CD4-positive, alpha-beta T cell treated with Interleukin-4 for 1 hour (primary cell): Measurements from ENCODE around the gene PLEKHO2.
A peak's percentile ranks its signal among the peaks of the same experiment; 100 is the strongest.

Source experiments
- DNase-seq, 2 donors: peaks; one replicate each; pipeline ENCODE4 v3.0.0-alpha.2; 2020 to 2022

PLEKHO2 gene

GRCh38 chr15:64895285-64896065, 53.8 kb downstream of the PLEKHO2 start:
- DNase-seq: peak; percentile 52 to 76

GRCh38 chr15:64896371-64897069, 54.8 kb downstream of the PLEKHO2 start:
- DNase-seq: no peak

- peak in 1 of 2 donors; percentile 50 for DNase-seq
Observed at GRCh38 chr15:64897345-64897985, 55.8 kb downstream of the PLEKHO2 start.

GRCh38 chr15:64898406-64898805, 56.7 kb downstream of the PLEKHO2 start:
- DNase-seq: no peak

- no peak for DNase-seq
Observed at GRCh38 chr15:64901141-64901540, 59.4 kb downstream of the PLEKHO2 start.

- peak in 1 of 2 donors; percentile 77 for DNase-seq
Observed at GRCh38 chr15:64901914-64902313, 60.2 kb downstream of the PLEKHO2 start.

- DNase-seq: no peak
Observed at GRCh38 chr15:64902863-64903262, 61.1 kb downstream of the PLEKHO2 start.

- no peak for DNase-seq
Observed at GRCh38 chr15:64903326-64903950, 61.7 kb downstream of the PLEKHO2 start.

GRCh38 chr15:64904189-64904588, 62.5 kb downstream of the PLEKHO2 start:
- no peak for DNase-seq

GRCh38 chr15:64905119-64905831, 63.6 kb downstream of the PLEKHO2 start:
- DNase-seq: peak; percentile 77 to 81

GRCh38 chr15:64905941-64906340, 64.2 kb downstream of the PLEKHO2 start:
- no peak for DNase-seq

GRCh38 chr15:64906402-64906801, 64.7 kb downstream of the PLEKHO2 start:
- no peak for DNase-seq

GRCh38 chr15:64907991-64908390, 66.3 kb downstream of the PLEKHO2 start:
- DNase-seq: no peak

GRCh38 chr15:64909546-64909945, 67.8 kb downstream of the PLEKHO2 start:
- DNase-seq: no peak

- peak in 1 of 2 donors; percentile 36 for DNase-seq
Observed at GRCh38 chr15:64911311-64912186, 69.8 kb downstream of the PLEKHO2 start, which contains the start of gene ANKDD1A. Gene ANKDD1A, plus strand, starts transcription at chr15:64911902. Its CDS starts 29 bp downstream, at chr15:64911931.

GRCh38 chr15:64912379-64913325, 70.9 kb downstream of the PLEKHO2 start:
- DNase-seq: no peak

- no peak for DNase-seq
Observed at GRCh38 chr15:64915518-64916227, 74.0 kb downstream of the PLEKHO2 start.

GRCh38 chr15:64916365-64916764, 74.7 kb downstream of the PLEKHO2 start:
- DNase-seq: no peak

- no peak for DNase-seq
Observed at GRCh38 chr15:64917211-64917610, 75.5 kb downstream of the PLEKHO2 start.
